Activated CD4-positive, CD25-positive, alpha-beta regulatory T cell (primary cell): Measurements from ENCODE around the gene ICAM3.

Experiments
- DNase-seq, 4 experiments: peaks; one replicate each; lab custom pipeline; 2025; lab: John Stamatoyannopoulos, UW

ICAM3 gene

DNA sequence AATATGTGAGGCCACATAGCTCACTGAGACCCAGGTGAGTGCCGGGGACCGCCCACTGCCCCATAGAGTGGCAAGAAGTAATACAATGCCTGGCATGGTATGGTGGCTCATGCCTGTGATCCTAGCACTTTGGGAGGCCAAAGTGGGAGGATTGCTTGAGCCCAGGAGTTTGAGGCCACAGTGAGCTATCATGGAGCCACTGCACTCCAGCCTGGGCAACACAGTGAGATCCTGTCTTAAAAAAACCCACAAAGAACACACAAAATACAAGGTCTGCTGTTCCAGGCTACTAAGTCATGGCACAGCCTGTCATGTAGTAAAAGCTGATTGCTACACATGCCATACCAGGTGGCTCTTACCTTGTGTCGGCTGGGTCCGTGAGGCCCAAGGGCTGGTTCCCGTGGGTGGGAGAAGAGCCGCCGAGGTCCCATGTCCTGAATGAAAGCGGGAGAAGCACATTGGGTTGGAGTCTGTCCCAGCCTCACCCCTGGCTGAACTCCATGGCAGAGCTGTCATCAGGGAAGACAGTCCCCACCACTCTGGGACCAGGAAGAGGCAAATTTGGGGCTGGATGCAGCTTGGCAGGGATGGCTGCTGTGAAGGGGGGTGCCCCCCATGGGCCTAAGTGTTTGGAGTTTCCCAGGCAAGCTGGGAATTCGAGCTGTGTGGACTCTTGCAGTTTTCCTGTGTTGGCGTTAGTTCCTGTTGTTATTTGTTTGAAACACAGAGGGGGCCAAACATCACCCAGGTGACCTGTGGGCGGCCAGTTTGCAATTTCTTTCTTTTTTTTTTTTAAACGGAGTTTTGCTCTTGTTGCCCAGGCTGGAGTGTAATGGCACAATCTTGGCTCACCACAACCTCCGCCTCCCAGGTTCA lies 20.4 kb downstream of the ICAM3 start:
- no peak for DNase-seq

DNA sequence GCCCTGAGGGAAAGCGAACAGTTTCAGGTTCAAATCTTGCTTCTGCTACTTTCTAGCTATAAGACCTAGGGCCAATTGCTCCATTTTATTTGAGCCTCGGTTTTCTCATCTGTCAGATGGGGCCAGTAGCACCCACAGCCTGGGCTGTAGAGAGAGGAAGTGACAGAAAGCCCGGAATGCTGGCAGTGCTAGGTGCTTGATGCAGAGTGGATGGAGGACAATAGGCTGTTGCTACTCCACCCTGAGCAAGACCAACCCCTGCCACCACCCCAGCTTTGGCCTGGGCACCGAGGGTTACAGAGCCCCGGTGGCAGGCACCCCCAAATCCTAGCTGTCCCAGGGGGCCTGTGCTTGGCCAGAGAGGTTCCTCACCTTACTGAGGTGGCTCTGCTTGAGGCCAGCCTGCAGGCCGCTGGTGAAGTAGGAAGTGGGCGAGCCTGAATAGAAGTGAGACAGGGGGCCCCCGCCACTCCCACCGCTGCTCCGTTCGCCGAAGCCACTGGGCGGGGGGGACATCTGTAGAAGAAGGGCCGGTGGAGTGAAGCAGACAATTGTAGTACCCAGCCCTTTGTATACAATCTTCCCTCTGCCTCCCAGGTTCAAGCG lies 21.5 kb downstream of the ICAM3 start:
- DNase-seq = no peak

DNA sequence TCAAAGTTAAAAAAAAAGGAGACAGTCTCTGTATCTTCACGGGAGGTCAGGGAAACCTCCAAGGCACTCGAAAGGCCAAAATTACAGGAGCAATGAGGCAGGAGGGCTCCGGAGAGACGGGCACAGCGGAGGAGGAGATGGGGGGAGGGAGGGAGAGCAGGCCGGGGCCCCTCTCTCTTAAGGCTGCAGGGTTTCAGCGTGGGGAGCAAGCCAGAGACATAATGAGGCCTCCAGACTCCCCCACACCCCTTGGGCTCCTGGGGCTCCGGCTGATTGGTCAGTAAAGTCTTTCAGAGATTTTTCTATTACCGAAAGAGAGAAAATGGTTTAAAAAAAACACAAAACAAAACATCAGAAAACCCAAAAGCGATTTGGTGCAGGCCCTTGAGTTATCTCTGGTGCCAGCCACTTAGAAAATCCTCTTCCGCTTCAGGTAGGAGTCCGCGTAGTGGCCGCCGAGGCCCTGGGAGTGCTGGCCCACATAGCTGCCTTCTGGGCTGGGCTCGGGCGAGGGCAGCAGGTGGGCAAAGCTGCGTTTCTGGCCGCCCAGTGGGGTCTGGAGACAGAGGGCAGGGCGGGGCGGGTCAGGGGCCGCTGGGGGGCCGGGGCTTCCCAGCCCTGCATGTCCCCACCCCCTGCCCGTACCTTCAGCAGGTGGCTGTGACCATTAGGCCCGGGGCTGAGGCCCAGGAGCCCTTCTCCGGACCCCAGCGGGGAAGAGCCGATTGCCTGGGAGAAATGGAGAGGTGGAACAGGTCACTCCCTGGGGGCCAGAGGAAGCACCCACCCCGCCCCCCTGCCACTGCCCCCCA lies 22.2 kb downstream of the ICAM3 start:
- DNase-seq = no peak

DNA sequence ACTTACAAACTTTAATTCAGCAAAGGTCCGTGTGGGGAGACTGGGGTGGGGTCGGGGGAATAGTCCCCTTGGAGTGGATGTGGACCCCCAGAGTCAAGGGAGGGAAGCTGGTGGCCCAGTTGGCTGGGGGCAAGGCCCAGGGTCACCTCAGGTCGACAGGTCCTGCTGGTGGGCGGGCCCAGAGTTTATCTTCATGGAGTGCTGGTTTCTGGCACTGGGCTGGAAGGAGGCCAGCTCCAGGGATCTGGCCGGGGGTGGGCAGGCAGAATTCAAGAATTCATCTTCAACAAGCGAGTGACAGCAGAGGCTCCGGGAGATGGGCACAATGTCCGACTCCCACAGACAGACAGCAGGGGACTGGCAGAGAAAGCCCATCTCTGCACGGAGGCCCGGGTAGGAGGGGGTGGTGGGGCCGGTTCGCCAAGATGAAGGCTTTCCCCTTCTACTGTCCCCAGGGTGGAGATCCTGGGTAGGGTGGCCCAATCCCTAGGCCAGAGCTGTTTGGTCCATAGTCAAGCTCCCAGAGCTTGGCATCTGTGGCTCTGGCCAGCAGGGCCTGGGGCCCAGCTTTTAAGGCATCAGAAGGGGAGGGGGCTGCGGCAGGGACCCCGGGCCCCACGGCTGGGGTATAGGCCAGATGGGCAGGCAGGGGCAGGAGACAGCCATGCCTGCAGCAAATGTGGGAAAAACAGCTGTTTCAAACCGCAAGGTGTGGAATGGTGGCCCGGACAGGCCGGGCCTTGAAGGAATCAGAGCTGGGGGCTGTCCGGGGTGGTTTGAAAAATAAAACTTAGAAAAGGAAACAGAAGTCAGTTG lies 23.0 kb downstream of the ICAM3 start:
- DNase-seq = no peak

DNA sequence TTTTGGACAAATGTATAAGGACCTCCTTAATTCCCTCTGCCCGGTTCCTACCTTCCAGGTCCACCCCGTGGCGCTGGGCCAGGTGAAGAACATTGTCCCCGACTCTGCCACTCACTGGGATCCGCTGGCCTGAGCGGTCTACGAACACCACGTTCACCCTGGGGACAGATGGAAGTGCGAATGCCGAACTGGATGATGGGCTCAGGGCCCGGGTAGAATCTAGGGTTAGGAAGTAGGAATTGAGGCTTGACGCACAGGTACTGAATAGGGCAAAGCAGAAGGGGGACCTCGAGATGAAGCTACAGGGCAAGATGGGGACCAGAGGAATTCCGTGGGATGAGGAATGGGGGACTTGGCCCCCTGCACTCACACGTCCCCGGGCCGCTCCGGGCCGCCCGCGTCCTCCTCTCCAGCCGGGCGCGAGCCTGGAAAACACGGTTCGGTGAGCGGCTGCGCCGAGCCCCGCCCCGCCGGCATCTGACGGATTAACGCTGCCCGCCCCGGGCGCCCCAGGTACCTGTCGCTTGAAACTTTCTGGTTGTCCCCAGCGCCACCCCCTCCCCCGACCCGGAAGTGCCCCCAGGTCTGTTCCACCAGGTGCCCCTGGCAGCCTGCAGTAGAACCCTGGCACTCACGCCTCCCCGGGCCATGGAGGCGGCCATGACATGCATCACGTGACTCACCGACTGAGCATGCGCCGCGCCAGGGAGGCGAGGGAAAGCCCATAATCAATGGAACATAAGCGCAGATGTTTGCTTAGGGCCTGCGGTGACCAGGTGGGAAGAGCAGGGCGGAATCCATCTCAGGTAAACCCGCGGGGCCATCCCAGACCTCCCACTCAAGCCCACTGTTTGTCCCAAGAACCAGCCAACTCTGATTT lies 23.8 kb downstream of the ICAM3 start, which contains the start of gene FDX2:
Gene FDX2 (minus strand): TSS at position 681 of the 880 bp plus-strand sequence. CDS start 19 bp downstream, at position 662.
- peak; percentile 77 to 86 (median 81) for DNase-seq

DNA sequence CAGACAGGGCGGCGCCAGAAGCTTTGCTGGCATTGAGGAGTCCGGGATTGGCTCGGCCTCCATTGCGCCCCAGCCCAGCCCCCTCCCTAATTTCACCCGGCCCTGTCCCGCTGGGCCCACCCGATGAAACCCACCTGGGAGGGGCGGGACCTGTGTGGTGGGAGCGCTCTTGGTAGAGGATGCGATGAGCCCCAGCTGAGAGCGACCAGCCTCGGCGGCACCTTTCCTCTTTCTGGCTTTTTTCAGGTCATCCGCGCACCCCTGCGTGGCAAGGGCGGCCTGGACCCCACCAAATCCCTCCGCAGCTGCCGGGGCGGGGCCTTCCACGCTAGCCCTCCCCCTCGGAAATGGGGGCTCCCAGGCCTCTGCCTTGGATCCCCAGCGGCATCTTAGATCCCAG lies 30.0 kb downstream of the ICAM3 start, which contains the start of gene ZGLP1:
Gene ZGLP1 (minus strand): TSS at position 393 of the 400 bp plus-strand sequence.
- DNase-seq = no peak

DNA sequence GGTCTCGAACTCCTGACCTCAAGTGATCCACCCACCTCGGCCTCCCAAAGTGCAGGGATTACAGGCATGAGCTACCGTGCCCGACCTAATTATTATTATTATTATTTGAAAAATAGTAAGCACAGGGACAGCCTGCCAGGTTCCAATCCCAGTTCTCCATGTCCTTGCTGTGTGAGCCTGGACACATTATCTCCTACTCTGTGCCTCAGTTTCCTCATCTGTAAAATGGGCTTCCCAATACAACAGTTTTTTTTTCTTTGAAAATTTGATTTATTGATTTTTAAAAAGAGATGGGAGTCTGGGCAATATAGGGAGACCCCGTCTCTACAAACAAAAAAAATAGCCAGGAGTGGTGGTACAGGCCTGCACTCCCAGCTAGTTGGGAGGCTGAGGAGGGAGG lies 33.1 kb downstream of the ICAM3 start:
- DNase-seq = no peak

DNA sequence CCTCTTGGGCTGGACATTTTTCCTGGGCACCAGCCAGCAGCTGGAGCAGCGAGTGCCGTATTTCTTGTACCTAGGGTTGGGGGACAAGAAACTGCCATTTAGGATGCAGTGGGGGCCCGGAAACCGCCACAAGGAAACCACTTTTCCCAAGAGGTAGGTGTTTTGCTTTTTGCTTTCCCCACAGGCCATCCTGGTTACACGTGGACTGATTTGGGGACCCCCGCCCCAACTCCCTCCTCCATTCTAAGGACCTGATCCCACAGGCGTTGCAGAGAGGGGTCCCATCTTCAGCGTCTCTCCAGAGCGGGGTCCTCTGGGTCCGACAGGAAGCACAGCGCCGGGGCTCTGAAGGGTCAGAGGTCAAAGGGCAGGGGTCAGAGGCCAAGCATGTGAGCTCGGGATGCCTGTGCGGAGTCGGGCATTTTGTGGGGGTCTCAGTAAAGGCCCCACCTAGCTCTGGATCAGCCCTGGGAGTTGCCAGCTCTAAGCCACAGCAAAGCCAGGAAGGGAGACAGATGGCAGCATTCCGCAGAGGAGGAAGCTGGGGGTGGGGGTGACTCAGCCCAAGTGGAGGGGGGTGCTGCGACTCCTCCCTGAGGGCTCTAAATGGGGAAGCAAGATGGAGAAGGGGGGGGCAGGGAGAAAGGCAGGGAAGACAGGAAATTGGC lies 34.2 kb downstream of the ICAM3 start:
- DNase-seq = no peak

DNA sequence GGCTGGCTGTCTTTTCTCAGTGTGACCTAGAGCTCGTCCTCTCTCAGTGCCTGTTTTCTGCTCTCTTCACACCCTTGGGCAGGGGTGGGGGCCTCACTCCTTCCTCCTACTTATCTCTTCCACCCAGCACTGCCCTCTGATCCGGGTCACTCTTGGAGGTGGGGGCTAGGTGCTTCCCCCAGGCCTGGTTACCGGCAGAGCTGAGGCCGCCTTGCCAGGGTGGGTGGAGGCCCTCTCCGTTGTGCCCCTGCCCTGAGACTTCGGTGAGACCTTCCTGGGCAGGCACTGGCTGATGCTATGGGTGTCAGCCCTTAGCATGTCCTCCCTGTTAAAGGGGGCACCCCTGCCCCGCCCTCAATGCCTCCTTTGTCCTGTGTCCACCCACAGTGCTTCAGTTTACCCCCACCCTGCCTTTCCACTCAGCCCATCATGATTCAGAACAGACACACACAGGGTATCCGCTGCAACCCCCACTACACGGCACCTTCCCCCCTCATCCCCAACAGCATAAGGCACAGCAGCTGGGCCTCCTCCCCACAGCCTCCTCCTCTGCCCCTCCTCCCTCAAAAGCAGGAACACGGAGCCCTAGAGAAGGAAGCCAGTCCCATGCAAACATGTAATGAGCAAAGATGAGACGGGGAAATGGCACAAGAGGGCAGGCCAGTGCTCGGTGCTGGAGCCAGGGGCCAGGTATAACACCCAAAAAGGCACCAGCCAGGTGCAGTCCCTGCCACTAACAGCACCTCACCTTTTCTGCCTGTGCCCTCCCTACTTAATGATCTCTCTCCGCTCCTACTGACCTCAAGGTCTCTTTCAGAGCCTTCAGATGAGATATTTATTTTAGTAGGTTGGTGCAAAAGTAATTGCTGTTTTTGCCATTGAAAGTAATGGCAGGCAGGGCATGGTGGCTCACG lies 39.6 kb downstream of the ICAM3 start:
- DNase-seq = no peak

DNA sequence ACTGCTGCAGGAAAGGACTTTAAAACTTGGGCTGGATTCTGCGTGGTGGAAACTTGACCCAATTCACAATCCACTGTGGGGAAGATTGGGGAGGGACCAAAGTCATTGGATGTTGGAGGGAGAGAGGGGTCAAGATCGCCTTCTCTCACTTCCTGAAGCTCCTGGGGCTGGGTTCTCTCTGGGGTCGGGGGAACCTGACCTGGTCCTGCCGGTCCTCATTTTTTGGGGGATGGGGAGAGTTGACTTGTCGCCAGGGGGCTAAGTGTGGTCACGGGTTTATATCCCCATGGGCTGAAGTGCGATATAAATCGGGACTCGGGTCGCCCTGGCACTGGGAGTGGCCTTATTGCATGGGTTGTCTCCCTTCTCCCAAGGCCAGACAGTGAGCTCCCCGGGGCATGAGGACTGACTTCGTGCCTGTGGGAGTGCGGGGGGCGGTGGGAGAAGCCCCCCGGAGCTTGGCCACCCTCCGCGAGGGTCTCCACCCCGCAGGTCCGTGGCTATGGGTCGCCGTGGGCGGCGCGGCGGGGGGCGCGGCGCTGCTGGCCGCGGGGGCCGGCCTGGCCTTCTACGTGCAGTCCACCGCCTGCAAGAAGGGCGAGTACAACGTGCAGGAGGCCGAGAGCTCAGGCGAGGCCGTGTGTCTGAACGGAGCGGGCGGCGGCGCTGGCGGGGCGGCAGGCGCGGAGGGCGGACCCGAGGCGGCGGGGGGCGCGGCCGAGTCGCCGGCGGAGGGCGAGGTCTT lies 43.4 kb downstream of the ICAM3 start:
- DNase-seq = no peak

DNA sequence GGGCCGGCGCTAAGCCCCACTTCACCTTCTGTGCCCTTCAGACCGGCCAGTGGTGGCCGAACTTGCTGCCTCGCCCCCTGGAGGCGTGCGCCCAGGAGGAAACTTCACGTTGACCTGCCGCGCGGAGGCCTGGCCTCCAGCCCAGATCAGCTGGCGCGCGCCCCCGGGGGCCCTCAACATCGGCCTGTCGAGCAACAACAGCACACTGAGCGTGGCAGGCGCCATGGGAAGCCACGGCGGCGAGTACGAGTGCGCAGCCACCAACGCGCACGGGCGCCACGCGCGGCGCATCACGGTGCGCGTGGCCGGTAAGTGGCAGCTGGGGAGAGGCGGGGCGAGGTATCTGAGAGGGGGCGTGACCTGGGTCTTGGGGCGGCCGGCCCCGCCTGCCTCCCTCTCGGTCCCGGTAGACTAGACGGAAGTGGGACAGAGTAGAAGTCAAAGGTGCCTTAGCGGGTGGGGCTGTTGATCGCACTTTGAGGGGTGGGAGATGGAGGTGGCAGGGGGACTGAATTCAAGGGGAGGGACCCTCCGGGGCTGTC lies 44.0 kb downstream of the ICAM3 start:
- DNase-seq = peak in 2 of 4 experiments; percentile 45 to 46

DNA sequence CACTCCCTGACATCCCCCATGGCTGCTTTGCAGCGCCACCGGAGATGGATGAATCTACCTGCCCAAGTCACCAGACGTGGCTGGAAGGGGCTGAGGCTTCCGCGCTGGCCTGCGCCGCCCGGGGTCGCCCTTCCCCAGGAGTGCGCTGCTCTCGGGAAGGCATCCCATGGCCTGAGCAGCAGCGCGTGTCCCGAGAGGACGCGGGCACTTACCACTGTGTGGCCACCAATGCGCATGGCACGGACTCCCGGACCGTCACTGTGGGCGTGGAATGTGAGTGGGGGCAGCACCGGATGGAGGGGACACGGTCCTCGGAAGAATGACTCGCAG lies 45.1 kb downstream of the ICAM3 start:
- DNase-seq = no peak

DNA sequence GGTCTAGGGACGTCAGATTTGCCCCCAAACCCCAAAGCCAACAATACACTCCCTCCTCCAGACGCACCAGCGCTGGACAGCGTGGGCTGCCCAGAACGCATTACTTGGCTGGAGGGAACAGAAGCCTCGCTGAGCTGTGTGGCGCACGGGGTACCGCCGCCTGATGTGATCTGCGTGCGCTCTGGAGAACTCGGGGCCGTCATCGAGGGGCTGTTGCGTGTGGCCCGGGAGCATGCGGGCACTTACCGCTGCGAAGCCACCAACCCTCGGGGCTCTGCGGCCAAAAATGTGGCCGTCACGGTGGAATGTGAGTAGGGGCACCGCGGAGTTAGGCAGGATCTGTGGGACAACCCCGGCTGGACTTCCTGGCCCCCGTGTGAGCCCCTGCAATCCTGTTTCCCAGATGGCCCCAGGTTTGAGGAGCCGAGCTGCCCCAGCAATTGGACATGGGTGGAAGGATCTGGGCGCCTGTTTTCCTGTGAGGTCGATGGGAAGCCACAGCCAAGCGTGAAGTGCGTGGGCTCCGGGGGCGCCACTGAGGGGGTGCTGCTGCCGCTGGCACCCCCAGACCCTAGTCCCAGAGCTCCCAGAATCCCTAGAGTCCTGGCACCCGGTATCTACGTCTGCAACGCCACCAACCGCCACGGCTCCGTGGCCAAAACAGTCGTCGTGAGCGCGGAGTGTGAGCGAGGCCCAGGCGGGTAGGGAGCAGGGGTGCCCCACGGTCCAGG lies 45.6 kb downstream of the ICAM3 start:
- no peak for DNase-seq

DNA sequence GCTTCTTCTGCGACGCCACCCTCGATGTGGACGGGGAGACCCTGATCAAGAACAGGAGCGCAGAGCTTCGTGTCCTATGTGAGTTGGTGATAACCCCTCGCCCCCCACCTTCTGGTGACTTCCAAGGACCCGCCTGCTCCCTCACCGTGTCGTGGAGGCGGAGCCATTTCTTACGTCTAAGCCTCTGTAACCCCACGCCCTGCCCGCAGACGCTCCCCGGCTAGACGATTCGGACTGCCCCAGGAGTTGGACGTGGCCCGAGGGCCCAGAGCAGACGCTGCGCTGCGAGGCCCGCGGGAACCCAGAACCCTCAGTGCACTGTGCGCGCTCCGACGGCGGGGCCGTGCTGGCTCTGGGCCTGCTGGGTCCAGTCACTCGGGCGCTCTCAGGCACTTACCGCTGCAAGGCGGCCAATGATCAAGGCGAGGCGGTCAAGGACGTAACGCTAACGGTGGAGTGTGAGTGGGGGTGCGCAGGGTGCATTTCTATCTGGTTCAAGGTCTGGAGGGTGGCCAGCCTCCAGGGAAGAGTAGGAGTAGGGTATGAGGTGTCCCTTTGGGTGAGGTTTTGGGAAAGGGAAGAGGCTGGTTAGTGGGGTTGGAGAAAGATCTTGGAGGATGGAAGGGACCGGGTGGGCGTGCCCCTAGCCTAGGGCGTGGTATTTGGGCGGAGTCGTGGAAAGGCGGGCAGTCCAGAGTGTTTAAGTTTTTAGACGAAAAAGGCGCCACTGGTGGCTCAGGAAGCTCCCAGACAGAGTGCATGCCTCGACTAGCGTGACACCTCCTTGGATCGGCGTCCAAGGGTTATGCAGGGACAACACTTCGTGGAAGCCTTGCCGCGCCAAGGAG lies 46.4 kb downstream of the ICAM3 start:
- no peak for DNase-seq

DNA sequence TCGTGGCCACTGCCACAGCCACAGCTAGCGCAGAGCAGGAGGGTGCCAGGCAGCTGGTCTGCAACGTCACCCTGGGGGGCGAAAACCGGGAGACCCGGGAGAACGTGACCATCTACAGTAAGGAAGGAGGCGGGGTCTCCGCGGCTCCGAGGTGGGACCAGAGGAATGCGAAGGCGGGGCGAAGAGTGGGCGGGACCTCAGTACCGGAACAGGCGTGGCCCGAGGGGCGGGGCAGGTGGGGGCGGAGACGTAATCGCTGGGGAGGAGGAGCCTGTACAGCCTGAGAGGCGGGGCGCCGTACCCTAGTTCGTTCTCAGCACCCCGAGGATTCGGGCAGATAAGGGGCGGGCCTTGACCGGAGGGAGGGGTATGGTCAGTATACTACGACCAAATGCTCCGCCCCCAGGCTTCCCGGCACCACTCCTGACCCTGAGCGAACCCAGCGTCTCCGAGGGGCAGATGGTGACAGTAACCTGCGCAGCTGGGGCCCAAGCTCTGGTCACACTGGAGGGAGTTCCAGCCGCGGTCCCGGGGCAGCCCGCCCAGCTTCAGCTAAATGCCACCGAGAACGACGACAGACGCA lies 47.1 kb downstream of the ICAM3 start:
- peak; percentile 32 to 57 (median 36) for DNase-seq
